ENCODE measurements around the gene HAVCR2.
"Not testable (repeated sequence)": the region's sequence is repeated elsewhere in the genome, so short reads cannot be mapped to it uniquely, and the experiment has no call there.

The HAVCR2 gene

GRCh38 chr5:157067005-157067404, 41.8 kb downstream of the HAVCR2 start:
- no peak overlapping the region for H3K9ac ChIP-seq
- H3K4me2 ChIP-seq = no peak overlapping the region
- H3K4me1 ChIP-seq = no peaks in the 10 kb centered on the region
- TF ChIP-seq Cebpa-rat (IDR thresholded peaks at IDR 0.05) = no peak
- no peaks in the 10 kb centered on the region for H3K36me3 ChIP-seq
- H3K27ac ChIP-seq = no peak overlapping the region
- no peak overlapping the region for H3K4me3 ChIP-seq
- H4K20me1 ChIP-seq = no peaks in the 10 kb centered on the region
- no peaks in the 10 kb centered on the region for H3K27me3 ChIP-seq
- H3K9me3 ChIP-seq = no peaks in the 10 kb centered on the region

DNA sequence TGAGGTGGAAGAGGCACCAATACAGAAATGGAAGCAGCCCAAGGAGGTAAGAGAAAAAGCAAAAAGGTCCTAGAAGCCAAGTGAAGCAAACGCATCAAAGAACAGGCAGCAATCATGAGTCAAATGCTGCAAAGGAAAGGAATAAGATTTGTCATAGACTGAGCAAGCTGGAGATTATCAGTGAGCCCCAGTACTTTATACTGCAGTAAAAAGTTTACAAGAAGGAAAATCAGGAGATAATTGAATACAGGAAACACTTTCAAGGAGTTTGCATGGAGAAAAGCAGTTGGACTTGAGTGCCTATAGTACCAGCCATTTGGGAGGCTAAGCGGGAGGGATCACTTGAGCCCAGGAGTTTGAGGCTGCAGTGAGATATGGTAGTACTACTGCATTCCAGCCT, 42.8 kb downstream of the HAVCR2 start:
- Histone ChIP-seq H3K4me1 (no peaks in the 10 kb centered on the region), H3K9me3 (no peaks in the 10 kb centered on the region), H3K4me3 (no peak overlapping the region), H3K9ac (no peak overlapping the region), H3K27ac (no peak overlapping the region), H3K27me3 (no peaks in the 10 kb centered on the region), H4K20me1 (no peaks in the 10 kb centered on the region), H3K4me2 (no peak overlapping the region), H3K36me3 (no peaks in the 10 kb centered on the region)
- no peak for TF ChIP-seq Cebpa-rat (IDR thresholded peaks at IDR 0.05)

GRCh38 chr5:157063776-157064430, 44.9 kb downstream of the HAVCR2 start:
- no peak overlapping the region for H3K9ac ChIP-seq
- no peak overlapping the region for H3K4me2 ChIP-seq
- H3K4me1 ChIP-seq = no peaks in the 10 kb centered on the region
- TF ChIP-seq Cebpa-rat (IDR thresholded peaks at IDR 0.05) = no peak
- H3K27me3 ChIP-seq = no peaks in the 10 kb centered on the region
- no peaks in the 10 kb centered on the region for H3K36me3 ChIP-seq
- H4K20me1 ChIP-seq = no peaks in the 10 kb centered on the region
- H3K27ac ChIP-seq = no peak overlapping the region
- H3K4me3 ChIP-seq = no peak overlapping the region
- no peaks in the 10 kb centered on the region for H3K9me3 ChIP-seq

DNA sequence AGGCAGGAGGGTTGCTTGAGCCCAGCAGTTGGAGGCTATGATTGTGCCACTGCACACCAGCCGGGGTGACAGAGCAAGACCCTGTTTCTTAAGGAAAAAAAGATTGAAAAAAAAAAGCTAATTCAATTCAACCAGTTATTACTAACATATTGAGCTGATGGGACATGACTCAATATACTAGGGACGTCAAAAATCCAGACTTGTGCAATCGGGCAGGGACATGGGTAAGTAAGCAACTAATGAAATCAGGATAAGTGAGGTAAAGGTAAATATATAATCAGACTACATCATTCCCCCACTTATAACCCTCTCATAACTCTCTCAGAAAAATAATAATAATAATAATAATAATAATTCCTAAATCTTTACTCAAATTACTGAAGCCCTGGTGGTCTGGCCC, 49.0 kb downstream of the HAVCR2 start:
- Histone ChIP-seq H3K27me3 (no peaks in the 10 kb centered on the region), H3K4me3 (no peak overlapping the region), H3K4me2 (no peak overlapping the region), H3K9me3 (no peaks in the 10 kb centered on the region; the same call in 1 of the 2 replicates), H3K9ac (no peak overlapping the region), H3K36me3 (no peaks in the 10 kb centered on the region), H4K20me1 (no peaks in the 10 kb centered on the region), H3K27ac (no peak overlapping the region), H3K4me1 (no peaks in the 10 kb centered on the region)
- no peak for TF ChIP-seq Cebpa-rat (IDR thresholded peaks at IDR 0.05)

DNA sequence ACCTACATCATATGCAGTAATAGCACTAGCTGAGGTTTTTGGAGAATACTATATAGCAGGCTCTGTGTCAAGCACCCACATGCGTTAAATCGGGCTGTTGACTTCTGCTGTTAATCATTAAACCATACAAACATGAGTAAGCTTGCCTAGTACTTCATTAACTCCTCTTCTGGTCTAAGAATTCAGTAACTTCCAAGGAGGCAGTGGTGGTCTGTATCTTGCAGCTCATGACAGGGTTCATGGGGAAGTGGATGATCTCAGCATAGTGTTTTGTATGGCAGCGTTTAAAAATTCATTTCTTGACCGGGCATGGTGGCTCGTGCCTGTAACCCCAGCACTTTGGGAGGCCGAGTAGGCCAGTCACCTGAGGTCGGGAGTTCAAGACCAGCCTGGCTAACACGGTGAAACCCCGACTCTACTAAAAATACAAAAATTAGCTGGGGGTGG, 49.7 kb downstream of the HAVCR2 start, which contains the start of gene HAVCR1:
Gene HAVCR1 (minus strand): TSS at position 24 of the 447 bp plus-strand sequence. CDS start 1,173 bp downstream, outside the sequence.
- H3K4me2 ChIP-seq = no peak within 1 kb of the TSS
- H3K4me3 ChIP-seq = no peak within 1 kb of the TSS
- H3K27me3 ChIP-seq = no peaks in the 10 kb centered on the region
- no peaks in the 10 kb centered on the region; the same call in 1 of the 2 replicates for H3K9me3 ChIP-seq
- H3K9ac ChIP-seq = no peak within 1 kb of the TSS
- H3K36me3 ChIP-seq = no peaks in the 10 kb centered on the region
- no peaks in the 10 kb centered on the region for H4K20me1 ChIP-seq
- H3K27ac ChIP-seq = no peak within 1 kb of the TSS
- no peak for TF ChIP-seq Cebpa-rat (IDR thresholded peaks at IDR 0.05)
- H3K4me1 ChIP-seq = no peaks in the 10 kb centered on the region

DNA sequence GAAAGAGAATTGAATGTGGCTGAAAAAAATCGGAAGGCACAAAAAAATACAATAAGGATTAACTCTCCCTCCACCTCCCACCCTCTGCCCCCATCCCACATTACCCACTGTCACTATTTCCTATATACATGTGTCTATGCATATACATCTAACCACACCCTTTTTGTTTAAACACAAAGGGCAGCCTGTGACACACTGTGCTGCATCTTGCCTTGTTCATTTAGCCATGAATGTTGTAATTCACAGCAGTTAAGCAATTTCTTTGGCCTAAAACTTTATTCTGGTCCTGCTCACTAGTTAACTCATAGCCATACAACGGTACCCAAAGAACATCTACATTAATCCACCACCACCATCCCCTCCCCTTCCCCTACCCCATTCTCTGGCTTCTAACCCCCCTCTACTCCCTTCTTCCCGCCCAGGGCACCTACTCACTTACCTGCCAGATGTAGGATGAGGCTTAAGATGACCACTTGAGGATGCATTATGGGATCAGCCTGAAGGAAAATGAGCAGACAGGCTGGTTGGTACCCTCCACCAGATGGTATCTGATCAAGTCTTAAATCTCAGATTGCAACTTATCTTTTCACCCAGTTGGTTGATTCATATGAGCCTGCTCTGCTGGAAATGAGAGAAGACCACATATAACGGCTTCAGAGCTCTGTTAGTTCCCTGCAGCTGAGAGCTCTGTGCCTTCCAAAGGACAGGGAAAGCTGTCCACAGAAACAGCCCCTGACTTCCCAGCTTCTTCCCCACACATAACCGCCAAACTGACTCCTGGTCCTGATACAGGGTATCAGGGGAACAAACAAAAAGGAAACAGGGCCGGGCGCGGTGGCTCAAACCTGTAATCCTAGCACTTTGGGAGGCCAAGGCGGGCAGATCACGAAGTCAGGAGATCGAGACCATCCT, 51.1 kb downstream of the HAVCR2 start:
- no peaks in the 10 kb centered on the region for H4K20me1 ChIP-seq
- no peaks in the 10 kb centered on the region for H3K4me1 ChIP-seq
- H3K36me3 ChIP-seq = no peaks in the 10 kb centered on the region
- TF ChIP-seq Cebpa-rat (IDR thresholded peaks at IDR 0.05) = no peak
- H3K4me2 ChIP-seq = no peak overlapping the region
- H3K9ac ChIP-seq = no peak overlapping the region
- no peak overlapping the region for H3K4me3 ChIP-seq
- H3K9me3 ChIP-seq = no peaks in the 10 kb centered on the region; the same call in 1 of the 2 replicates
- no peak overlapping the region for H3K27ac ChIP-seq
- no peaks in the 10 kb centered on the region for H3K27me3 ChIP-seq

DNA sequence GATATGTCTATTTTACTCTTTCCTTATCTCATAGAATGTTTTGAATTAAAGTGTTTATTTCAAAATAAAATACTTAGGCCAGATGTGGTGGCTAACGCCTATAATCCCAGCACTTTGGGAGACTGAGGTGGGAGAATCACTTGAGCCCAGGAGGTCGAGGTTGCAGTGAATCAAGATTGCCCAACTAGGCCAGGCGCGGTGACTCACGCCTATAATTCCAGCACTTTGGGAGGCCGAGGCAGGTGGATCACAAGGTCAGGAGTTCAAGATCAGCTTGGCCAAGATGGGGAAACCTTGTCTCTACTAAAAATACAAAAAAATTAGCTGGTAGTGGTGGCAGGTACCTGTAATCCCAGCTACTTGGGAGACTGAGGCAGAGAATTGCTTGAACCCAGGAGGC, 52.0 kb downstream of the HAVCR2 start:
- H4K20me1 ChIP-seq, H3K9me3 ChIP-seq, H3K4me3 ChIP-seq, H3K27ac ChIP-seq, H3K9ac ChIP-seq, H3K4me1 ChIP-seq, H3K36me3 ChIP-seq, H3K27me3 ChIP-seq, H3K4me2 ChIP-seq: not testable (repeated sequence)

GRCh38 chr5:157051604-157052245, 57.1 kb downstream of the HAVCR2 start:
- Histone ChIP-seq H3K4me2 (no peak overlapping the region), H3K4me3 (no peak overlapping the region), H3K36me3 (no peaks in the 10 kb centered on the region), H3K9ac (no peak overlapping the region), H3K27me3 (no peaks in the 10 kb centered on the region), H3K27ac (no peak overlapping the region), H3K9me3 (no peaks in the 10 kb centered on the region; the same call in 1 of the 2 replicates), H3K4me1 (no peaks in the 10 kb centered on the region), H4K20me1 (no peaks in the 10 kb centered on the region)
- TF ChIP-seq Cebpa-rat (IDR thresholded peaks at IDR 0.05) = no peak

DNA sequence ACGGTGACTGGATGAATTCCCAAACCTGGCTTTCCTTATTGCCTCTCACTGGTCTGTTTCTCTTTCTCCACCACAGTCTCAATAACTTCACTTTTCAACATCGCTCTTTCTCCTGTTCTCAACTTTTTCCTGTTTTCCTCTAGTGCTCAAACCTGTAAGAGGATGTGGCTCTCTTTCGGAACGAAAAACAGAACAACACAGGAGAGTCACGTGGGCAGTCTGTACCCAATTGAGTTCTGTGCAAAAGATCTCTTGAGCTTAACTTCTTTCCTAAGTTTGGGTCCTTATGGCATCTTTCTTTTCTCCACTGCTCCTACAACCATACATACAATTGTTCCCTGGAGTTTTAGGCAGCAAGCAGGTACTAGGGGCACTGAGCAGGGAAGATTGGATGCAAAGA, 58.8 kb downstream of the HAVCR2 start:
- Histone ChIP-seq H3K4me2 (no peak overlapping the region), H3K9ac (no peak overlapping the region), H3K4me3 (no peak overlapping the region), H3K36me3 (no peaks in the 10 kb centered on the region), H3K4me1 (no peaks in the 10 kb centered on the region), H3K27me3 (no peaks in the 10 kb centered on the region), H3K27ac (no peak overlapping the region), H3K9me3 (no peaks in the 10 kb centered on the region), H4K20me1 (no peaks in the 10 kb centered on the region)
- no peak for TF ChIP-seq Cebpa-rat (IDR thresholded peaks at IDR 0.05)

GRCh38 chr5:157049605-157050004, 59.2 kb downstream of the HAVCR2 start:
- no peak overlapping the region for H3K4me2 ChIP-seq
- no peaks in the 10 kb centered on the region for H4K20me1 ChIP-seq
- H3K27me3 ChIP-seq = no peaks in the 10 kb centered on the region
- no peaks in the 10 kb centered on the region for H3K36me3 ChIP-seq
- H3K4me3 ChIP-seq = no peak overlapping the region
- H3K27ac ChIP-seq = no peak overlapping the region
- H3K4me1 ChIP-seq = no peaks in the 10 kb centered on the region
- H3K9me3 ChIP-seq = no peaks in the 10 kb centered on the region
- no peak for TF ChIP-seq Cebpa-rat (IDR thresholded peaks at IDR 0.05)
- no peak overlapping the region for H3K9ac ChIP-seq

All from BLaER1 (cell line).